ENCODE data around the gene KLK11. TPM values are rescaled to one million over a fixed set of nuclear protein-coding genes. Genes with fewer than 3 reads are reported as not detected.

KLK11 gene
- total RNA-seq, 1 donor from 2014 or later, result not detected

DNA sequence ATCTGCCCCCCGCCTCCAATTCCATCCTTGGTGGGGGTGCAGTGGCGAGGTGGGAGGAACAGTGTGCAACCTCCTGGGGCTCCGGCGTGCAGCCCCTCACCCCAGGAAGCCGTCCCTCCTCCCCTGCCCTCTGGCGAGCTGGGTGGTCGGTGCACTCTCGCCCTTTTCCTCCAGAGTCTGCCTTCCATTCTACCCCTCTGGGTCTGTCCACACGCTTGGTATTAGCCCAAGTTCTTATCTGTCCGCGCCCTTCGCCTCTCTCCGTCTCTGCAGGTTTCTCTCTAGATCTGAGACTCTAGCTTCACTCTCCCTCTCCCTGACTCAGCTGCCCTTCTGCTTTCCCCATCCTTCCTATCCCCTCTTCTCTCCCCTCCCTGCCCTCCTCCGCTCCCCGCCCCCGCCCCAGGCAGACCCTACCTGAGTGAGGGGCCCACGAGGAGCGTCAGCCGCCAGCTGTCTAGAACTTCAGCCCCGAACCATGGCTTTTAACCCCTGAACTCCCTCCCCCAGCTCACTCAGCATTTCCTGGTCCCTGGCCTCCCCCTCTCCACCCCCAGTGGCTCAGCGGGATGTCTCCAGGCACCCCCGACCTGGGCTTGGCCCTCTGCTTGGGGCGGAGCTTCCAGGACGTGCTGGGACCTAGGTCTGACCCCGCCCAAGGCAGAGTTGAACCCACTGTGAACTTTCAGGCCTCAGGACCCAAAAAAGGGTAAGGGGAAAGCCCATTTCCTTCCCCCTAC lies 39.0 kb upstream of the KLK11 start:
- H3K27ac ChIP-seq (replicated peaks), result peak overlapping the region; percentile 1
- TF ChIP-seq, protein P1, sequence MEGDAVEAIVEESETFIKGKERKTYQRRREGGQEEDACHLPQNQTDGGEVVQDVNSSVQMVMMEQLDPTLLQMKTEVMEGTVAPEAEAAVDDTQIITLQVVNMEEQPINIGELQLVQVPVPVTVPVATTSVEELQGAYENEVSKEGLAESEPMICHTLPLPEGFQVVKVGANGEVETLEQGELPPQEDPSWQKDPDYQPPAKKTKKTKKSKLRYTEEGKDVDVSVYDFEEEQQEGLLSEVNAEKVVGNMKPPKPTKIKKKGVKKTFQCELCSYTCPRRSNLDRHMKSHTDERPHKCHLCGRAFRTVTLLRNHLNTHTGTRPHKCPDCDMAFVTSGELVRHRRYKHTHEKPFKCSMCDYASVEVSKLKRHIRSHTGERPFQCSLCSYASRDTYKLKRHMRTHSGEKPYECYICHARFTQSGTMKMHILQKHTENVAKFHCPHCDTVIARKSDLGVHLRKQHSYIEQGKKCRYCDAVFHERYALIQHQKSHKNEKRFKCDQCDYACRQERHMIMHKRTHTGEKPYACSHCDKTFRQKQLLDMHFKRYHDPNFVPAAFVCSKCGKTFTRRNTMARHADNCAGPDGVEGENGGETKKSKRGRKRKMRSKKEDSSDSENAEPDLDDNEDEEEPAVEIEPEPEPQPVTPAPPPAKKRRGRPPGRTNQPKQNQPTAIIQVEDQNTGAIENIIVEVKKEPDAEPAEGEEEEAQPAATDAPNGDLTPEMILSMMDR (IDR thresholded peaks at IDR 0.05; ENCODE audit: borderline replicate concordance), result no peak
- H3K27me3 ChIP-seq (ENCODE audit: low read depth), result peaks cover 55% of the 10 kb centered on the region
- no peak for DNase-seq
- H3K4me1 ChIP-seq, result peaks cover 14% of the 10 kb centered on the region
- intact Hi-C loops (cut with micrococcal nuclease), result no loop called here
- H3K4me3 ChIP-seq, result peak overlapping the region; percentile 58
- no peaks in the 10 kb centered on the region for H3K9me3 ChIP-seq (replicated peaks)
- H3K36me3 ChIP-seq, result no peaks in the 10 kb centered on the region

DNA sequence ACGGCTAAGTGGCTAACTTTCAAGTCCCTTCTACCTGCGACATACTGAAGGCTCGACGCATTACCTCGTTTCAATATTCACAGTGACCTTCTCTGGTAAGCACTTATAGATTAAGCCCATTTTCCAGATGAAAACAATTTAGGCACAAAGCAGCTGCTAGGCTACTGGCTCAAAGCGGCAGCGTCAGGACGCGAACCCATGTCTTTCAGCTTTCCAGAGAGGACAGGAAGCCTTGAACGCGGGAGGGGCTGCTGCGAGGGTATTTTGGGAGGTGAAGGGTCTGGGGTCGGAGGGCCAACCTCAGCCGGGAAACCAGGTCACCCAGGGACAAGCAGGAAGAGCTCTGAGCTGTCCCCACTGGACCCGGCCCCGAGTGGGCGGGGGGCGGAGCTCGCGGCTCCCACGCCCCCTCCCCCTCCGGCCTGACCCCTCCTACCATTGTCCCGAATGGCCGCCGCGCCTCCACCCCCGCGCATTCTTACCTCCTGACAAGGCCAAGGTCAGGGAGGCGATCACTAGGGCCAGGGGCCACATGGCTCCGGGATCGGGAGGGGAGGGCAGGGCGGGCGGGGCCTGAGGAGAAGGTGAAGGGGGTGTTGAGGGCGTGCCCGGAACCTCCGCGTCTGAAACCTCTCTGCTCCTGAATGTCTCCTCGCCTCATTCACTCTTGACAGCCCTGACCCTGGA lies 38.3 kb upstream of the KLK11 start, which contains the start of gene KLK13:
Gene KLK13 (minus strand): TSS at position 559 of the 687 bp plus-strand sequence. CDS start 25 bp downstream, at position 534.
- peak within 1 kb of the TSS; percentile 58 for H3K4me3 ChIP-seq
- peaks cover 14% of the 10 kb centered on the region for H3K4me1 ChIP-seq
- TF ChIP-seq, protein P1 (IDR thresholded peaks at IDR 0.05; ENCODE audit: borderline replicate concordance), result no peak
- peak within 1 kb of the TSS; percentile 1 for H3K27ac ChIP-seq (replicated peaks)
- H3K9me3 ChIP-seq (replicated peaks), result no peaks in the 10 kb centered on the region
- intact Hi-C loops (cut with micrococcal nuclease), result no loop called here
- H3K36me3 ChIP-seq, result no peaks in the 10 kb centered on the region
- peaks cover 63% of the 10 kb centered on the region for H3K27me3 ChIP-seq (ENCODE audit: low read depth)
- peak; percentile 34 for DNase-seq

DNA sequence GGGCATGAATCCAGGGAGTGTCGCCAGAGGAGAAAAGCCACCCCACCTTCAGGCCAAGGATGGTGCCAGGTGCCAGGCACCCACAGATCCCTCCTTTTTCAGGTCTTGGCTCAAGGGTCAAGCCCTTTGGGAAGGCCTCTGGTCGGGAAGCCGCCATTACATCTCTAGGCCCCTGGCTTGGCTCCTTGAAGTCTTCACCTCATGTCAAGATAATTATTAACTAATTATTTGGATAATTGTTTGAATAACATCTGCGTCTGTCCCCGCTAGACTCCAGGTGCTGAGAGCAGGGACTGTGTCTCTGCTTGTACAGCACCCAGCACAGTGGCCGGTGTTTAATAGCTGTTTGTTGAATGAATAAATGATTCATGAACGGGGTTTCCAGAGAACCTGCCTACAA lies 37.2 kb upstream of the KLK11 start:
- Histone ChIP-seq H3K9me3 (replicated peaks) (no peaks in the 10 kb centered on the region), H3K36me3 (no peaks in the 10 kb centered on the region), H3K4me3 (no peak overlapping the region), H3K27me3 (ENCODE audit: low read depth) (peaks cover 64% of the 10 kb centered on the region), H3K4me1 (peaks cover 14% of the 10 kb centered on the region), H3K27ac (replicated peaks) (no peak overlapping the region)
- TF ChIP-seq, protein P1 (IDR thresholded peaks at IDR 0.05; ENCODE audit: borderline replicate concordance), result no peak
- intact Hi-C loops (cut with micrococcal nuclease), result no loop called here
- no peak for DNase-seq

DNA sequence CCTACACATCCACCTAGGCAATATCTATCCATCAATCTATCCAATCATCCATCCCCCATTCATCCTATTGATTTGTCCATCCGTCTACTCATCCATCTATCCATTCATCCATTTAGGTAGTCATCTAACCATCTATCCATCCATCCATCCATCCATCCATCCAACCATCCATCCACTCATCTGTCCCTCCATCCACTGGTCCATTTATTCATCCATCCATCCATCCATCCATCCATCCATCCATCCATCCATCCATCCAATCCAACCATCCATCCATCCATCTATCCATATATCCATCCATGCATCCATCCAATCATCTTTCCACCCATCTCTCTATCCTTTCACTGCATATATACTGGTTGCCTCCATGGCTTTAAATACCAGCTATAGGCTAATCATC lies 34.6 kb upstream of the KLK11 start:
- H3K4me1 ChIP-seq, result peaks cover 14% of the 10 kb centered on the region
- no peak overlapping the region for H3K27ac ChIP-seq (replicated peaks)
- no peak for DNase-seq
- H3K27me3 ChIP-seq (ENCODE audit: low read depth), result peaks cover 61% of the 10 kb centered on the region
- H3K9me3 ChIP-seq (replicated peaks), result no peaks in the 10 kb centered on the region
- no peaks in the 10 kb centered on the region for H3K36me3 ChIP-seq
- intact Hi-C loops (cut with micrococcal nuclease), result no loop called here
- no peak overlapping the region for H3K4me3 ChIP-seq
- TF ChIP-seq, protein P1 (IDR thresholded peaks at IDR 0.05; ENCODE audit: borderline replicate concordance), result no peak

DNA sequence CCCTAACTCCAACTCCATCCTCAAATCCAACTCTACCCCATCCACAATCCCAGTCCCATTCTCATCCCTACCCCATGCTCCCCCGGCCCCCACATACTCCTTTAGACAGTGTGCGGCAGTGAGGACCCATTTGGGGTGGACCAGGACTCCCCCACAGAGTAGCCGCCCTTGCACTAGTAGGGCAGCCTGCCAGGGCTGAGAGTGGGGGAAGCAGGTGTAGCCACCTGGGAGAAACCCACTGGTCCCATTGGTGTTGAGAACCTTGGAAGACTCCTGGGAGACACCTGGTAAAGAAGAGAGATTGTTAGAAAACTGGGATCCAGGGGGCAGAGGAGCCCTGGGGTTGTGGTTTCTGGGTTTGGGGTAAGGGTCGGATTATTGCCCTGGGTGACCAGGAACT lies 33.9 kb upstream of the KLK11 start:
- H3K4me1 ChIP-seq, result peaks cover 9% of the 10 kb centered on the region
- TF ChIP-seq, protein P1 (IDR thresholded peaks at IDR 0.05; ENCODE audit: borderline replicate concordance), result no peak
- intact Hi-C loops (cut with micrococcal nuclease), result no loop called here
- H3K4me3 ChIP-seq, result no peak overlapping the region
- H3K27ac ChIP-seq (replicated peaks), result no peak overlapping the region
- H3K9me3 ChIP-seq (replicated peaks), result no peaks in the 10 kb centered on the region
- no peaks in the 10 kb centered on the region for H3K36me3 ChIP-seq
- peaks cover 57% of the 10 kb centered on the region for H3K27me3 ChIP-seq (ENCODE audit: low read depth)
- no peak for DNase-seq

All from left ventricle myocardium inferior (tissue), 1 donor.